ENCODE data around the gene CDH4.
"Not testable (repeated sequence)": the region's sequence is repeated elsewhere in the genome, so short reads cannot be mapped to it uniquely, and the experiment has no call there.

GRCh38 chr20:61273024-61273423 is 21.0 kb downstream of the CDH4 start:
- TF ChIP-seq CTCF (conservative IDR thresholded peaks at IDR 0.05); ZFX (IDR thresholded peaks at IDR 0.05): not testable (repeated sequence)

Measured in C4-2B (cell line).